AG04450 (cell line): ENCODE measurements around the gene UROC1. TPM values are rescaled to one million over a fixed set of nuclear protein-coding genes. Genes with fewer than 3 reads are reported as not detected.

Experiments used
- CTCF ChIA-PET: fragments of 300-600, 350-600 bp; formaldehyde crosslinking; extraction: SDS; loops from one replicate; lab custom pipeline; 2022; ENCODE audit warnings: antibody characterized with exemption, inconsistent platforms; lab: Charles Lee
- POLR2A ChIA-PET: fragments of 350-600 bp; formaldehyde crosslinking; extraction: SDS; loops from one replicate; lab custom pipeline; 2021; ENCODE audit warnings: antibody characterized with exemption, inconsistent platforms; lab: Yijun Ruan, JAX
- DNase-seq: peaks from one replicate; pipeline ENCODE4 v3.0.0-alpha.2; 2011; ENCODE audit warnings: low read depth, low spot score
- H3K27ac ChIP-seq: one replicate; pipeline ENCODE4 v1.5.1; 2012; ENCODE audit warnings: low read depth, low read length, control low read depth
- H3K27me3 ChIP-seq: one replicate; pipeline ENCODE4 v1.6.0; 2012; ENCODE audit warnings: low read length; ENCODE audit not compliant: control insufficient read depth, insufficient read depth
- H3K4me3 ChIP-seq: 2 replicates; pipeline ENCODE4 v1.5.1; 2011; ENCODE audit warnings: mild to moderate bottlenecking, low read depth, low read length, control low read depth
- H3K9me3 ChIP-seq: 2 replicates; pipeline ENCODE4 v1.5.1; 2012; ENCODE audit warnings: low read length; ENCODE audit not compliant: control insufficient read depth, insufficient read depth
- polyA plus RNA-seq: library from polyadenylated mRNA; depleted of rRNA; stranded (reverse); fragments of >200 nt; gene quantifications from 2 replicates; pipeline ENCODE4 v1.2.3, GENCODE V29; 2011
- TF ChIP-seq, protein P1 (sequence below): IDR thresholded peaks from 2 replicates; pipeline ENCODE4 v1.5.1; 2011; ENCODE audit warnings: low read depth, low read length, control low read depth, inconsistent platforms

UROC1 gene
- polyA plus RNA-seq, 1 experiment, result not detected

DNA sequence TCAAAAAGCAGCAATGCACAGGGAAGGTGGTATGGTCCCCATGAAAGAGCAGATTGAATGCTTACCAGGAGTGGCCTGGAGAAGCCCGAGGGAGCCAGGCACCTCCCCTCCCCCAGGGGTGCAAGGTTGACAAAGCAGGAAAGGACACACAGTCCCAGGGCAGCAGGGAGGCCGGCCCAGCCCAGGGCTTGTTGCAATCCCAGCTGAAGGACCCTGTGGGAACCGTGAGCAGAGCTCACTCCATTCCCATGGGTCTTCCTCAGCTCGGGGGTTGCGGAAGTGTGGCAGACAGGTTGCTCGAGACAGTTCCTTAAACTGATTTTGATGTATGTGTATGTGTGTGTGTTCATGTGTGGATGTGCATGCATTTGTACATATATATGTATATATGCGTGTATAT is 15.8 kb downstream of the UROC1 start:
- no peak overlapping the region for H3K27ac ChIP-seq
- POLR2A ChIA-PET, result no interaction called here
- H3K27me3 ChIP-seq, result peaks cover 11% of the 10 kb centered on the region
- TF ChIP-seq, protein P1, sequence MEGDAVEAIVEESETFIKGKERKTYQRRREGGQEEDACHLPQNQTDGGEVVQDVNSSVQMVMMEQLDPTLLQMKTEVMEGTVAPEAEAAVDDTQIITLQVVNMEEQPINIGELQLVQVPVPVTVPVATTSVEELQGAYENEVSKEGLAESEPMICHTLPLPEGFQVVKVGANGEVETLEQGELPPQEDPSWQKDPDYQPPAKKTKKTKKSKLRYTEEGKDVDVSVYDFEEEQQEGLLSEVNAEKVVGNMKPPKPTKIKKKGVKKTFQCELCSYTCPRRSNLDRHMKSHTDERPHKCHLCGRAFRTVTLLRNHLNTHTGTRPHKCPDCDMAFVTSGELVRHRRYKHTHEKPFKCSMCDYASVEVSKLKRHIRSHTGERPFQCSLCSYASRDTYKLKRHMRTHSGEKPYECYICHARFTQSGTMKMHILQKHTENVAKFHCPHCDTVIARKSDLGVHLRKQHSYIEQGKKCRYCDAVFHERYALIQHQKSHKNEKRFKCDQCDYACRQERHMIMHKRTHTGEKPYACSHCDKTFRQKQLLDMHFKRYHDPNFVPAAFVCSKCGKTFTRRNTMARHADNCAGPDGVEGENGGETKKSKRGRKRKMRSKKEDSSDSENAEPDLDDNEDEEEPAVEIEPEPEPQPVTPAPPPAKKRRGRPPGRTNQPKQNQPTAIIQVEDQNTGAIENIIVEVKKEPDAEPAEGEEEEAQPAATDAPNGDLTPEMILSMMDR, result no peak
- CTCF ChIA-PET, result no interaction called here
- H3K9me3 ChIP-seq, result no peaks in the 10 kb centered on the region; the same call in 1 of the 2 replicates
- DNase-seq, result no peak
- no peak overlapping the region for H3K4me3 ChIP-seq

DNA sequence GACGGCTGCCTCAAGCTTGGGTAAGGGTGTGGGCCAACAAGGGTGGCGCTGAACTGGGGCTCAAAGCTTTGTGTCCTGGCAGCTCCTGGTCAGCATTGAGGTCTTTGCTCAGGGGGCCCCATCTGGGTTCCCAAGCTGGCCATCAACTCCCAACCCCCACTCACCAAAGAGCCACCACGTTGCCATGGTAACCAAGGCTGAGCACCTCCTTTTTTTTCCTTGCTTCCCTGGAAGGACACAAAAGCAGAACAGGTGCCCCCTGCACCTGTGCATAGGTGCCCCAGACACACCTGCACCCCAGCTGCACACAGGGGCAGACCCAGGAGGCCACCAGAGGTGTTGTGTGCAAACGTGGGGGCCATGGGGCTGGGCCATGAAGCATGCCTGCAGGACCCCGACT is 16.5 kb downstream of the UROC1 start:
- Histone ChIP-seq H3K27me3 (peaks cover 12% of the 10 kb centered on the region), H3K4me3 (no peak overlapping the region), H3K9me3 (no peaks in the 10 kb centered on the region; the same call in 1 of the 2 replicates), H3K27ac (no peak overlapping the region)
- DNase-seq, result no peak
- ChIA-PET POLR2A (no interaction called here), CTCF (no interaction called here)
- TF ChIP-seq, protein P1, result no peak

- no peak overlapping the region for H3K27ac ChIP-seq
- ChIA-PET CTCF (no interaction called here), POLR2A (no interaction called here)
- no peak for DNase-seq
- H3K4me3 ChIP-seq, result no peak overlapping the region
- peaks cover 12% of the 10 kb centered on the region for H3K27me3 ChIP-seq
- TF ChIP-seq, protein P1, result no peak
- no peaks in the 10 kb centered on the region; the same call in 1 of the 2 replicates for H3K9me3 ChIP-seq
Observed at GRCh38 chr3:126500016-126500415, 17.6 kb downstream of the UROC1 start.

GRCh38 chr3:126499401-126499800 is 18.2 kb downstream of the UROC1 start:
- ChIA-PET POLR2A (no interaction called here), CTCF (no interaction called here)
- Histone ChIP-seq H3K4me3 (no peak overlapping the region), H3K27me3 (peaks cover 12% of the 10 kb centered on the region), H3K9me3 (no peaks in the 10 kb centered on the region; the same call in 1 of the 2 replicates), H3K27ac (no peak overlapping the region)
- TF ChIP-seq, protein P1, result no peak
- no peak for DNase-seq

GRCh38 chr3:126498929-126499328 is 18.6 kb downstream of the UROC1 start:
- CTCF ChIA-PET, result interaction anchor here (0.6 kb wide), 1 partner anchor 25 kb away, joined by 4 read pairs; the partner anchor contains the start of gene CHST13
- H3K4me3 ChIP-seq, result no peak overlapping the region
- POLR2A ChIA-PET, result no interaction called here
- H3K9me3 ChIP-seq, result no peaks in the 10 kb centered on the region; the same call in 1 of the 2 replicates
- H3K27ac ChIP-seq, result no peak overlapping the region
- TF ChIP-seq, protein P1, result no peak
- DNase-seq, result no peak
- peaks cover 12% of the 10 kb centered on the region for H3K27me3 ChIP-seq
